H1 (cell line): ENCODE measurements around the gene CHD3. TPM values are rescaled to one million over a fixed set of nuclear protein-coding genes. Genes with fewer than 3 reads are reported as not detected.

Experiments
- CBX8 ChIP-seq: fragments of 300-800, 300-1000 bp; sonication (generic); IDR thresholded peaks from 2 replicates; pipeline ENCODE4 v1.7.1; 2016; ENCODE audit warnings: low read depth, low read length, borderline replicate concordance
- CEBPB ChIP-seq: IDR thresholded peaks from 2 replicates; pipeline ENCODE4 v1.6.1; 2012; ENCODE audit warnings: low read depth, low read length
- FOSL1 ChIP-seq: IDR thresholded peaks from 2 replicates; pipeline ENCODE4 v1.6.1; 2011; ENCODE audit warnings: mild to moderate bottlenecking, low read depth, low read length, moderate library complexity; ENCODE audit not compliant: insufficient read depth
- JUND ChIP-seq: IDR thresholded peaks from 2 replicates; pipeline ENCODE4 v1.6.1; 2011; ENCODE audit warnings: mild to moderate bottlenecking, improper control_type of control experiment, low read length
- RAD21 ChIP-seq, 2 experiments: IDR thresholded peaks in 1 of 2; conservative IDR thresholded peaks in 1 of 2; 2 replicates each; pipeline ENCODE4 v1.6.1; 2011; ENCODE audit warnings: low read depth in 2 of 2, low read length in 2 of 2, improper control_type of control experiment in 1 of 2, inconsistent platforms in 1 of 2, mild to moderate bottlenecking in 1 of 2, moderate library complexity in 1 of 2
- SAP30 ChIP-seq: fragments of 300-600 bp; sonication (generic); IDR thresholded peaks from 2 replicates; pipeline ENCODE4 v1.7.1; 2012; ENCODE audit warnings: low read length, moderate library complexity, mild to moderate bottlenecking, inconsistent platforms; ENCODE audit not compliant: insufficient read depth, insufficient replicate concordance
- TAF7 ChIP-seq: optimal IDR thresholded peaks from 2 replicates; pipeline ENCODE3; 2011; ENCODE audit warnings: low read depth, mild to moderate bottlenecking, inconsistent platforms, low read length, moderate library complexity, borderline replicate concordance
- TCF12 ChIP-seq: IDR thresholded peaks from 2 replicates; pipeline ENCODE4 v1.6.1; 2011; ENCODE audit warnings: low read depth, mild to moderate bottlenecking, low read length
- TEAD4 ChIP-seq: IDR thresholded peaks from 2 replicates; pipeline ENCODE4 v1.6.1; 2012; ENCODE audit warnings: low read depth, low read length, inconsistent platforms, mixed read lengths
- YY1 ChIP-seq: IDR thresholded peaks from 2 replicates; pipeline ENCODE4 v1.6.1; 2011; ENCODE audit warnings: low read depth, mild to moderate bottlenecking, low read length
- polyA plus RNA-seq, 7 experiments: library from polyadenylated mRNA; depleted of rRNA in 3 of 7; stranded (reverse) in 5 of 7; unstranded in 2 of 7; fragments of >200 nt in 5 of 7; fragments of 200-250 nt in 2 of 7; gene quantifications; 1 replicate in 5 of 7; 2 replicates in 1 of 7; 4 replicates in 1 of 7; pipeline versions ENCODE4 v1.2.1 to v1.2.3, GENCODE V29; 2011 to 2013; ENCODE audit warnings: missing spikeins in 2 of 7, mixed read lengths in 2 of 7
- total RNA-seq: library from RNA; stranded (reverse); fragmentation: NEBNext Ultra II Directional; extraction: Animal tissue kit (Norgen Biotek cat#: 25700); gene quantifications from 2 replicates; pipeline ENCODE4 v1.2.1, GENCODE V29; 2021

The CHD3 gene
- total and polyA plus RNA-seq, 2 of the 8 experiments (the other 6 are each of a cell fraction or from before 2014, with no cell fraction given), result 12.3 to 12.9 TPM

DNA sequence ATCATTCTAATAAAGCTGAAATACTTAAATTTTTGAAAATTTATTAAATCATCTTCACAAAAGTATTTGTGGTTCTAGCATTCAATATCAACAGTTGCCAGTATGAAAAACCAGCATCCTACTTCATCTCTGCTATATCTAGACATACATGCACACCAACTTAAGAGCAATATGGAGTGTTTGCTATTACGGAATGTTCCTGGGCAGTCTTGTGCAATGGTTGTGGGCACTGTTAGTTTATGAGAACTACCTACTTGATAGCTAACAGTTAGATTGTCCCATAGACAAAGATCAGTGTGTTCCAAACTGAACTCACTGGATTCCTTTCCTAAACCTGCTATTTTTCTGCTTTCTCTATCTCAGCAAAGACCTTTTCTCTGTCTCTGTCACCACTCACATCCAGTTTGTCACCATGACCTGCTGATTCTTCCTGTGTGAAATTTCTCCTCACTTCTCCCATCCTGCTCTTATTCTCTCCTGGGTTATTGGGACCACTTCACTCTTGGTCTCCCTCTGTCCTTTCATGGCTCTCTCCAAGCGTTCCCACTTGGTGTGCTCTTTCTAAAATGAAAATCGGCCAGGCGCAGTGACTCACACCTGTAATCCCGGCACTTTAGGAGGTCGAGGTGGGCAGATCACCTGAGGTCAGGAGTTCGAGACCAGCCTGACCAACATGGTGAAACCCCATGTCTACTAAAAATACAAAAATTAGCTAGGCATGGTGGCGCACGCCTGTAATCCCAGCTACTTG lies 71.1 kb downstream of the CHD3 start (continued):
- TF ChIP-seq YY1 (no peak), FOSL1 (no peak), TEAD4 (no peak), CEBPB (no peak), JUND (no peak), RAD21 (IDR thresholded peaks at IDR 0.05 in 1 of 2, conservative IDR thresholded peaks at IDR 0.05 in 1 of 2; ENCODE audit: low read depth in 2 of 2, low read length in 2 of 2) (no peak), TCF12 (no peak), SAP30 (no peak), TAF7 (no peak), CBX8 (no peak)
- TF ChIP-seq, all 59 proteins: peak for 0
